Hypothalamus (tissue), 51 donors: ENCODE results near the gene SMURF2.
"Not testable (repeated sequence)": the region's sequence is repeated elsewhere in the genome, so short reads cannot be mapped to it uniquely, and the experiment has no call there.

Source experiments
- DNase-seq, 51 donors: peaks; one replicate each; lab custom pipeline; 2025; lab: John Stamatoyannopoulos, UW

The SMURF2 gene

GRCh38 chr17:64599187-64599676 is 62.9 kb downstream of the SMURF2 start:
- DNase-seq: peak in 2 of 51 donors; percentile 8 to 11

DNA sequence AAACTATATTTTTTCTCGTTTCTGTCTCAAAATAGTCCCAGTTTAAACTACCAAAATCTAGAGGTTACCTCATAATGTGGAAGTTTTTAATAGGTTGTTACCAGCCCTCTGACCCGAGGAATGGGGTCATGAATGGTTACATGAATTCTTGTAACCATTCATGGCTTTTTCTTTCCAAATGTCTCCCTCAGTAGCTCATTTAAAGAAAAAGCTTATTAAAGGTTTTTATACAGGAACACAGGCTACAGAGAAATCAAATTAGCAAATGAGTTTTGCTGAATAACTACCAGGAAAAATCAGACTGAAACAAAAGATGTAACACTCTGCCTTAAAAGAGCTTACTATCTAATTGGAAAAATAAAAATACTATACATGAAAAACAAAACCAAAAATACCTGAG is 63.4 kb downstream of the SMURF2 start:
- no peak for DNase-seq

DNA sequence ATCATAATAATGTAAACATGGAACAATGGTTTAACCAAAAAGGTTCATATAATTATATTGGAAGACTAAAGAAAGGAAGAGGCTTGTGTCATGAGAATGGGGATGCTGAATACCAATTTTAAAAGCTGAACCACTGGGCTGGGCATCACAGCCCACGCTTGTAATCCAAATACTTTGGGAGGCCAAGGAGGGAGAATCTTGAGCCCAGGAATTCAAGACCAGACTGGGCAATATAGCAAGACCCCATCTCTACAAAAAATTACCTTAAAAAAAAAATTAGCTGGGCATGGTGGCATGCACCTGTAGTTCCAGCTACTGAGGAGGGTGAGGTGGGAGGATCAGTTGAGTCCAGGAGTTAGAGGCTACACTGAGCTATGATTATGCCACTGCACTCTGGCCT is 65.1 kb downstream of the SMURF2 start:
- no peak for DNase-seq

DNA sequence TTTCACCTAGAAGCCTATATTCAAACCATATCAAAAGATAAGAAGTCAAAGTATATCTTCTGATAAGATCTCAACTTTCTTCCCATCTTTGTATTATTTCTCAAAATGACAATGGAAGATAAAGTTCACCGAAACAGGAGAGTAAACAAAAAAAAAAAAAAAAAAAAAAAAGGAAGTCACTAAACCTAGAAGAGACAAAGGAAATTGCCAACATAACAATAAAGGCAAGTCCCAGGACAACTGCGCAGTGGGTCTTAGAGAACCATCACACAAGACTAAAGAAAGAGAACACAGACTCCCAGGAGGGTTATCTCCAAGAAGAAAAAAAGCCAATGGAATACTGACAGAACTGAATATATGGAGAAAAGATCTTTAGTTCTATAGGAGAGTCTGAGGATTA is 65.7 kb downstream of the SMURF2 start:
- DNase-seq: no peak

GRCh38 chr17:64591944-64592343 is 70.2 kb downstream of the SMURF2 start:
- DNase-seq: no peak

DNA sequence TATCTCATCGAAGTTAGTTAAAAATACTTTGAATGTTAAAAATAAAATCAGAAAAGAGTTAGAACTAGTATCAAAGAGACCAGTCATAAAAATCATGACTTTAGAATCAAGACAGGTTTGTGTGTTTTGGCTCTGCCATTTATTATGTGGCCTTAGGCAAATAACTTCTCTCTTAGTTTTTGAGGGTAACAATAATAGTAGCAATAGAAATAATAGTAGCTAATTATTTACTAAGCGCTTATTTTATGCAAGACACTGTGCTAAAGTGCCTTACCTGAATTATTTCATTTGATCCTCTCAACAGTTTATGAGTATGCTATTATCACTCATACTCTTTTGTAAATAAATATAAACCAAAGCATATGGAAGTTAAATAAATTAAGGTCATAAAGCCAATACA is 77.0 kb downstream of the SMURF2 start:
- no peak for DNase-seq

DNA sequence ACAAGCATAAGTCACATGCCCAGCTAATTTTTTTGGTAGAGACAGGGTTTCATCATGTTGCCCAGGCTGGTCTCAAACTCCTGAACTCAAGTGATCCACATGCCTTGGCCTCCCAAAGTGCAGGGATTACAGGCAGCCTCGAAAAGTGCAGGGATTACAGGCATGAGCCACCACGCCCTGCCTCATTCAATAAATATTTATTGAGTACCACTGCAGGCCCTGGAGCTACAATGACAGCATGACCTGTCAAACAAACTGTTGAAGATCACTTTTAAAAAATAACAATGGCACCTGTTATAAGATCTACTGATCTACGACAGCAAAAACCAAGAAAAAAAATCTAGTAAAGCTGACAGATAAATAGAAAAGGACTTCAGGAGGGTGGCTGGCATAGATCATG is 79.1 kb downstream of the SMURF2 start:
- DNase-seq: no peak

- no peak for DNase-seq
These were observed 81.5 kb downstream of the SMURF2 start for GRCh38 chr17:64580384-64581315.

GRCh38 chr17:64579917-64580316 is 82.2 kb downstream of the SMURF2 start:
- no peak for DNase-seq

GRCh38 chr17:64577025-64577424 is 85.1 kb downstream of the SMURF2 start:
- not testable (repeated sequence) for DNase-seq

- DNase-seq: no peak
These were observed 86.7 kb downstream of the SMURF2 start for GRCh38 chr17:64575431-64575830.

GRCh38 chr17:64574646-64575045 is 87.5 kb downstream of the SMURF2 start:
- no peak for DNase-seq

GRCh38 chr17:64573214-64573613 is 88.9 kb downstream of the SMURF2 start:
- DNase-seq: no peak

DNA sequence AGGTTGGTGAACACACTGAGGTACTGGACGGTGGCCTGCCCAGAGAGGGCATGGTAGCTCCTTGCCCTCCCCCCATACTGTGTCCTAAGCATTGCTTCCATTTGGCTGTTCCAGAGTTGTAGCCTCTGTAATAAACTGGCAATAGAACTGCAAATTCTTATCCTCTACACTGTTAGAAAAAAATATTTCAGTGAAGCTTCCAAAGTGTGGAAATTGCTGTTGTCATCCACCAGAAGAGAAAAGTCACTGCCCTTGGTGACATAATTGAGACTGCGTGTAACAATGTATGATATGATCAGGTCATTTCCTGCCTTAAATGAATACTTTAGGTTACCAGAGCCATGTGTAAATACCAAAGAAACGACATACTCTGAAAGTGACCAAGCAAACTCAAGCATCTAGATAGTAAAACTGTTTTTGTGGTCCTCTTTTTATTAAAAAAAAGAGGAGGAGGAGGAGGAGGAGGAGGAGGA is 89.4 kb downstream of the SMURF2 start:
- DNase-seq: no peak

DNA sequence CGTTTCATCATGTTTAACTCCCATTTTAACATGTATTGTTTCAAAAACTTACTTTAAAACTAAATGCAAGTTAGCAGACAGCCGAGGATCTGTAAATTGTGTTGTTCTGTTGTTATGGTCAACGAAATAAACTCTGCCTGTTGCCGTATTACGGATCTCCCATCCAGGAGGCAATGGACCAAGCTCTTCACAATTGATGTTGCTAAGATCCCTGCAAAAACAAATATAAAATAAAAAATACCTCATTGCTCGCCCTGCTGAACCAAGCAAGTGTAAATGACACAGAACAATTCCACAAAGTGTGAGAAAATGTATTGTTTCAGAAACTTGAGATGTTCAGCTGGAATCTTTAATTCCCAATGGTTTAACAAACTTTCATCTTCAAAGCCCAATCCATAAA is 90.4 kb downstream of the SMURF2 start:
- no peak for DNase-seq

- DNase-seq: no peak
These were observed 96.5 kb downstream of the SMURF2 start for GRCh38 chr17:64565563-64565962.

DNA sequence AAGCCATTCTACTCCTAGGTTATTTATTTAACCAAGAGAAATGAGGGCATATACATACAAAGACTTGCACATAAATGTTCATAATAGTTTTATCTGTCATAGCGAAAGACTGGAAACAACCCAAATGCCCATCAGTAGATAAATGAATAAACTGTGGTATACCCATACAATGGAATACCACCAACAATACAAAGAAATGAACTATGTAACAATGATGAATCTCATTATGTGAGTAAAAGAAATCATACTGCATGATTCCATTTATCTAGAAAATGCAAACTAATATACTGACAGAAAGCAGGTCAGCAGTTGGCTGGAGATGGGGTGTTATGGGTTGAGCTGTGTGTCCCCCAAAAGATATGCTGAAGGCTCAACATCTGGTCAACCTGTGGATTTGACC is 98.0 kb downstream of the SMURF2 start:
- no peak for DNase-seq

- no peak for DNase-seq
These were observed 106.8 kb downstream of the SMURF2 start for GRCh38 chr17:64555281-64555680.

- no peak for DNase-seq
These were observed 108.0 kb downstream of the SMURF2 start for GRCh38 chr17:64554028-64554637.

DNA sequence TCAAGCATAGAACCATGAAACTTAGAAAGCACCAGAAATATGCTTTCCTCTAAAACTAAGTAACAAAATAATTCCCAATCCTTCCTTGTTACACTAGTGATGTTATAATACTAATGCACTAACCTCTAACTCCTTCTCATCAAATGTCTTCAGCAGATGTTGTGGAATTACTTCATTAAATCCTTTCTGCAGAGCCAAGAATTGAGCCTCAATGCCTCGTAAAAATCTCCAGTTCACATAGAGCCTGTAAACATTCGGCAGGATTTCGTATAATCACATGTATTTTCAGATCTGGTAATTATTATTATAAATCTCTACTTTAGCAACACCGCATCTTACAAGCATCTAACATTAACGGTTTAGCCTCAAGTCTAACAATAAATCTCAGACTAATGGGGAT is 110.6 kb downstream of the SMURF2 start:
- no peak for DNase-seq

DNA sequence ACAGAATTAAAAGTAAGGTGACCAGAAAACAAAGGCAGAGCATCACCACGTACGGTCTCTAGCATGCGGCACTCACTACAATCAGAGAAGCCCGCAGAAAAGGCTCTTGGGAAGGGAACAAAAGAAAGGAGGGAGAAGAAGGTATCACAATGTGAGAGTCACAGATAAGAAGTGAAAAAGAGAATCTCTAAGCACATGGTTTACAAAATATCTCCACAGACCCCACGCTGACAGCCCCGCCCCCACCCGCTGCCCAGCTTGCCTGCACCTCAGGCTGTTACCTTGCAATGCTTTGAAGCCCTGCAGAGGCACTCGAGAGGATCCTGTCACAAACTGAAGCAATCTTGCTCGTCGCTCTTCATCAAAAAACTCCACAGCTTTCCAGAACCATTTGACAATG is 114.8 kb downstream of the SMURF2 start:
- no peak for DNase-seq

DNA sequence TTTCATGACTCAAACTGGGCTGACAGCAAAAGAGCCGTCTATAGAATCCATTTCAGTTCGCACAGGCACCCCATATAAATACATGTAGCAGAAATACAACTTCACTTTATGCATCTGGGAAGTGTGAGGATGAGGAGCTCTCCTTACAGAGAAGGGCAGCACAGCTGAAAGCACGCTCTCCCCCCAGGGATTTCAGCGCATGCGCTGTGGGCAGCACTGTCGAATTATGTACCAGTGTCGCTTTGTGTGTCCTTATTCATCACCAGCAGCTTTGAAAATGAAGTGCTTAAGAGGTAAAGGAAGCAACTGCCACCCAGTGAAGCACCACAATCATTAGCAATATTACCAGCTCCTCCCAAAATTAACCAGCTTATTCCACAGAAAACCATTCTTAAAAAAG is 115.4 kb downstream of the SMURF2 start:
- peak in 12 of 51 donors; percentile 1 to 48 (median 6) for DNase-seq
